HepG2 (cell line): Measurements from ENCODE around the gene SRP19. TPM values are rescaled to one million over a fixed set of nuclear protein-coding genes. Genes with fewer than 3 reads are reported as not detected.

Source experiments
- CAMTA2 ChIP-seq: sonication (generic); formaldehyde crosslinking; IDR thresholded peaks from 2 replicates; pipeline ENCODE4 v1.4.0; 2020; ENCODE audit warnings: mild to moderate bottlenecking, missing genetic modification reagents, borderline replicate concordance
- CREM ChIP-seq, 2 experiments: sonication (generic) in 1 of 2; formaldehyde crosslinking in 1 of 2; IDR thresholded peaks; 2 replicates each; pipeline versions ENCODE4 v1.4.0 to v1.6.1; 2016 to 2020; ENCODE audit warnings: antibody characterized with exemption in 1 of 2, mild to moderate bottlenecking in 1 of 2, missing genetic modification reagents in 1 of 2
- CSRNP1 ChIP-seq: sonication (generic); formaldehyde crosslinking; IDR thresholded peaks from 2 replicates; pipeline ENCODE4 v1.8.1; 2023; ENCODE audit warnings: mild to moderate bottlenecking, missing genetic modification reagents
- IKZF1 ChIP-seq: fragments of 450-650 bp; IDR thresholded peaks from 2 replicates; pipeline ENCODE4 v1.7.1; 2016
- MIXL1 ChIP-seq: IDR thresholded peaks from 2 replicates; pipeline ENCODE4 v1.6.1; 2016
- NCOR1 ChIP-seq: fragments of 200-600 bp; sonication (generic); IDR thresholded peaks from 2 replicates; pipeline ENCODE4 v1.7.0; 2017; ENCODE audit warnings: antibody characterized with exemption, low read length, borderline replicate concordance
- PRMT3 ChIP-seq: sonication (generic); formaldehyde crosslinking; IDR thresholded peaks from 2 replicates; pipeline ENCODE4 v1.8.1; 2022; ENCODE audit warnings: low read depth, mild to moderate bottlenecking, moderate library complexity, missing genetic modification reagents, borderline replicate concordance
- RBM22 ChIP-seq: fragments of 200-400 bp; formaldehyde crosslinking; optimal IDR thresholded peaks from 2 replicates; pipeline ENCODE3; 2017; ENCODE audit warnings: mild to moderate bottlenecking, low read length, moderate library complexity
- RELA ChIP-seq: sonication (generic); formaldehyde crosslinking; IDR thresholded peaks from 2 replicates; pipeline ENCODE4 v1.4.0; 2020; ENCODE audit warnings: missing genetic modification reagents
- SOX6 ChIP-seq, 2 experiments: fragments of 450-650 bp in 1 of 2; sonication (generic) in 1 of 2; formaldehyde crosslinking in 1 of 2; IDR thresholded peaks; 2 replicates each; pipeline versions ENCODE4 v1.4.0 to v1.6.1; 2017 to 2020; ENCODE audit warnings: antibody characterized with exemption in 1 of 2, mild to moderate bottlenecking in 1 of 2, missing genetic modification reagents in 1 of 2
- TCF12 ChIP-seq, 2 experiments: fragments of 450-650 bp in 1 of 2; sonication (generic) in 1 of 2; formaldehyde crosslinking in 1 of 2; IDR thresholded peaks; 2 replicates each; pipeline versions ENCODE4 v1.6.1 to v1.8.0; 2017 to 2022; ENCODE audit warnings: antibody characterized with exemption in 1 of 2, mild to moderate bottlenecking in 1 of 2, missing genetic modification reagents in 1 of 2, moderate library complexity in 1 of 2
- TSC22D2 ChIP-seq: sonication (generic); formaldehyde crosslinking; IDR thresholded peaks from 2 replicates; pipeline ENCODE4 v1.5.1; 2020; ENCODE audit warnings: missing genetic modification reagents, mild to moderate bottlenecking, borderline replicate concordance
- ZBTB3 ChIP-seq: sonication (generic); formaldehyde crosslinking; IDR thresholded peaks from 2 replicates; pipeline ENCODE4 v1.4.0; 2020; ENCODE audit warnings: low read depth, mild to moderate bottlenecking, moderate library complexity, missing genetic modification reagents, borderline replicate concordance
- ZMYM2 ChIP-seq: sonication (generic); formaldehyde crosslinking; IDR thresholded peaks from 2 replicates; pipeline ENCODE4 v1.8.0; 2022; ENCODE audit warnings: mild to moderate bottlenecking, missing genetic modification reagents
- ZNF263 ChIP-seq: sonication (generic); formaldehyde crosslinking; IDR thresholded peaks from 2 replicates; pipeline ENCODE4 v1.4.0; 2020; ENCODE audit warnings: missing genetic modification reagents
- ZNF614 ChIP-seq: IDR thresholded peaks from 2 replicates; pipeline ENCODE4 v1.6.1; 2018; ENCODE audit warnings: missing biosample characterization, missing genetic modification reagents, inconsistent platforms, borderline replicate concordance
- ZNF670 ChIP-seq: sonication (generic); formaldehyde crosslinking; IDR thresholded peaks from 2 replicates; pipeline ENCODE4 v1.8.0; 2022; ENCODE audit warnings: mild to moderate bottlenecking, missing genetic modification reagents, borderline replicate concordance
- ZNF703 ChIP-seq: sonication (generic); formaldehyde crosslinking; IDR thresholded peaks from 2 replicates; pipeline ENCODE4 v1.5.1; 2020; ENCODE audit warnings: missing genetic modification reagents, mild to moderate bottlenecking, moderate library complexity, borderline replicate concordance
- ZSCAN25 ChIP-seq: sonication (generic); formaldehyde crosslinking; IDR thresholded peaks from 2 replicates; pipeline ENCODE4 v1.8.0; 2022; ENCODE audit warnings: mild to moderate bottlenecking, missing genetic modification reagents
- ZSCAN29 ChIP-seq: sonication (generic); formaldehyde crosslinking; conservative IDR thresholded peaks from 2 replicates; pipeline ENCODE4 v1.4.0; 2020; ENCODE audit warnings: mild to moderate bottlenecking, missing genetic modification reagents
- polyA plus RNA-seq, 8 experiments: library from polyadenylated mRNA; depleted of rRNA in 3 of 8; stranded (reverse) in 7 of 8; unstranded in 1 of 8; fragments of >200 nt; fragmentation: Illumina TruSeq in 4 of 8; extraction: Trizol in 4 of 8; gene quantifications; 2 replicates each; pipeline versions ENCODE4 v1.2.1 to v1.2.3, GENCODE V29; 2011 to 2016; ENCODE audit warnings: low read depth in 4 of 8, missing spikeins in 1 of 8, mixed read lengths in 1 of 8; ENCODE audit not compliant: insufficient read depth in 1 of 8
- total RNA-seq, 5 experiments: library from RNA; depleted of rRNA; stranded (reverse); fragments of >200 nt; fragmentation: Illumina TruSeq; extraction: Trizol; gene quantifications; 2 replicates each; pipeline ENCODE4 v1.2.3, GENCODE V29; 2016; ENCODE audit warnings: low read depth in 1 of 5
- TF ChIP-seq, protein P1 (sequence below): sonication (generic); formaldehyde crosslinking; IDR thresholded peaks from 2 replicates; pipeline ENCODE4 v1.4.0; 2020; ENCODE audit warnings: mild to moderate bottlenecking, missing genetic modification reagents, borderline replicate concordance

The SRP19 gene
- total and polyA plus RNA-seq, 2 of the 13 experiments (the other 11 are each of a cell fraction or from before 2014, with no cell fraction given) = 46.9 to 143 TPM

GRCh38 chr5:112860929-112861637, at the start of gene SRP19 (continued):
- TF ChIP-seq RBM22 = no peak
- no peak for TF ChIP-seq TCF12 (IDR thresholded peaks at IDR 0.05)
- no peak for TF ChIP-seq TCF12 (CRISPR knock-in tag; IDR thresholded peaks at IDR 0.05)
- peak; percentile 82; the same call in 1 of the 2 replicates for TF ChIP-seq ZSCAN29 (CRISPR knock-in tag)
- TF ChIP-seq ZBTB3 = 0 out of 2 replicates have a peak, but pooled peaks have one; percentile 31
- no peak; the same call in 1 of the 2 replicates for TF ChIP-seq ZNF703
- TF ChIP-seq CREM (IDR thresholded peaks at IDR 0.05) = peak; percentile 91
- no peak; the same call in 1 of the 2 replicates for TF ChIP-seq CREM (CRISPR knock-in tag; IDR thresholded peaks at IDR 0.05)
- peak; percentile 74 for TF ChIP-seq ZNF263 (CRISPR knock-in tag)
- peak; percentile 41; the same call in 1 of the 2 replicates for TF ChIP-seq ZSCAN25 (CRISPR knock-in tag)
- no peak; the same call in 1 of the 2 replicates for TF ChIP-seq ZNF670 (CRISPR knock-in tag)
- no peak for TF ChIP-seq NCOR1
- TF ChIP-seq RELA = no peak
- TF ChIP-seq ZNF614 (CRISPR knock-in tag) = peak; percentile 90; the same call in 1 of the 2 replicates
- peak; percentile 87 for TF ChIP-seq TSC22D2
- TF ChIP-seq MIXL1 (CRISPR knock-in tag) = peak; percentile 86
- TF ChIP-seq, protein P1, sequence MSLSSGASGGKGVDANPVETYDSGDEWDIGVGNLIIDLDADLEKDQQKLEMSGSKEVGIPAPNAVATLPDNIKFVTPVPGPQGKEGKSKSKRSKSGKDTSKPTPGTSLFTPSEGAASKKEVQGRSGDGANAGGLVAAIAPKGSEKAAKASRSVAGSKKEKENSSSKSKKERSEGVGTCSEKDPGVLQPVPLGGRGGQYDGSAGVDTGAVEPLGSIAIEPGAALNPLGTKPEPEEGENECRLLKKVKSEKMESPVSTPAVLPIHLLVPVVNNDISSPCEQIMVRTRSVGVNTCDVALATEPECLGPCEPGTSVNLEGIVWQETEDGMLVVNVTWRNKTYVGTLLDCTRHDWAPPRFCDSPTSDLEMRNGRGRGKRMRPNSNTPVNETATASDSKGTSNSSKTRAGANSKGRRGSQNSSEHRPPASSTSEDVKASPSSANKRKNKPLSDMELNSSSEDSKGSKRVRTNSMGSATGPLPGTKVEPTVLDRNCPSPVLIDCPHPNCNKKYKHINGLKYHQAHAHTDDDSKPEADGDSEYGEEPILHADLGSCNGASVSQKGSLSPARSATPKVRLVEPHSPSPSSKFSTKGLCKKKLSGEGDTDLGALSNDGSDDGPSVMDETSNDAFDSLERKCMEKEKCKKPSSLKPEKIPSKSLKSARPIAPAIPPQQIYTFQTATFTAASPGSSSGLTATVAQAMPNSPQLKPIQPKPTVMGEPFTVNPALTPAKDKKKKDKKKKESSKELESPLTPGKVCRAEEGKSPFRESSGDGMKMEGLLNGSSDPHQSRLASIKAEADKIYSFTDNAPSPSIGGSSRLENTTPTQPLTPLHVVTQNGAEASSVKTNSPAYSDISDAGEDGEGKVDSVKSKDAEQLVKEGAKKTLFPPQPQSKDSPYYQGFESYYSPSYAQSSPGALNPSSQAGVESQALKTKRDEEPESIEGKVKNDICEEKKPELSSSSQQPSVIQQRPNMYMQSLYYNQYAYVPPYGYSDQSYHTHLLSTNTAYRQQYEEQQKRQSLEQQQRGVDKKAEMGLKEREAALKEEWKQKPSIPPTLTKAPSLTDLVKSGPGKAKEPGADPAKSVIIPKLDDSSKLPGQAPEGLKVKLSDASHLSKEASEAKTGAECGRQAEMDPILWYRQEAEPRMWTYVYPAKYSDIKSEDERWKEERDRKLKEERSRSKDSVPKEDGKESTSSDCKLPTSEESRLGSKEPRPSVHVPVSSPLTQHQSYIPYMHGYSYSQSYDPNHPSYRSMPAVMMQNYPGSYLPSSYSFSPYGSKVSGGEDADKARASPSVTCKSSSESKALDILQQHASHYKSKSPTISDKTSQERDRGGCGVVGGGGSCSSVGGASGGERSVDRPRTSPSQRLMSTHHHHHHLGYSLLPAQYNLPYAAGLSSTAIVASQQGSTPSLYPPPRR (CRISPR knock-in tag) = no peak
- TF ChIP-seq CSRNP1 (CRISPR knock-in tag) = peak; percentile 93
- no peak for TF ChIP-seq PRMT3
- TF ChIP-seq SOX6 (IDR thresholded peaks at IDR 0.05) = no peak
- TF ChIP-seq SOX6 (CRISPR knock-in tag; IDR thresholded peaks at IDR 0.05) = peak; percentile 40; the same call in 1 of the 2 replicates
- peak; percentile 77; the same call in 1 of the 2 replicates for TF ChIP-seq ZMYM2 (CRISPR knock-in tag)
- TF ChIP-seq IKZF1 = no peak
- no peak for TF ChIP-seq CAMTA2 (CRISPR knock-in tag)
